Neural crest cell (in vitro differentiated cells): ENCODE results near the gene DNA2. TPM values are rescaled to one million over a fixed set of nuclear protein-coding genes. Genes with fewer than 3 reads are reported as not detected.

Experiments
- DNase-seq: peaks from one replicate; pipeline ENCODE4 v3.0.0; 2021; ENCODE audit warnings: low read depth, mixed read lengths, low spot score
- H3K27ac Mint-ChIP-seq: one replicate; pipeline ENCODE4 v1.8.0; 2021; ENCODE audit warnings: mild to moderate bottlenecking, mixed read lengths; ENCODE audit not compliant: unreplicated experiment
- H3K27me3 Mint-ChIP-seq: 2 replicates; pipeline ENCODE4 v1.8.0; 2021; ENCODE audit warnings: low read depth, mild to moderate bottlenecking, mixed read lengths
- H3K36me3 Mint-ChIP-seq: 2 replicates; pipeline ENCODE4 v1.8.0; 2021; ENCODE audit warnings: low read depth, mild to moderate bottlenecking, mixed read lengths
- H3K4me1 Mint-ChIP-seq: 2 replicates; pipeline ENCODE4 v1.8.0; 2021; ENCODE audit warnings: mixed read lengths
- H3K4me3 Mint-ChIP-seq: one replicate; pipeline ENCODE4 v1.8.0; 2021; ENCODE audit warnings: mild to moderate bottlenecking, mixed read lengths
- H3K9me3 Mint-ChIP-seq: 2 replicates; pipeline ENCODE4 v1.8.0; 2021; ENCODE audit warnings: mixed read lengths
- CTCF ChIP-seq: fragments of 200-600 bp; sonication (generic); conservative IDR thresholded peaks from 2 replicates; pipeline ENCODE4 v1.5.0; 2021; ENCODE audit warnings: antibody characterized with exemption, mild to moderate bottlenecking
- total RNA-seq: library from RNA; stranded (reverse); gene quantifications from 2 replicates; pipeline ENCODE4 v1.2.1, GENCODE V29; 2021

Gene DNA2
- total RNA-seq, 1 donor from 2014 or later = 44.6 TPM

DNA sequence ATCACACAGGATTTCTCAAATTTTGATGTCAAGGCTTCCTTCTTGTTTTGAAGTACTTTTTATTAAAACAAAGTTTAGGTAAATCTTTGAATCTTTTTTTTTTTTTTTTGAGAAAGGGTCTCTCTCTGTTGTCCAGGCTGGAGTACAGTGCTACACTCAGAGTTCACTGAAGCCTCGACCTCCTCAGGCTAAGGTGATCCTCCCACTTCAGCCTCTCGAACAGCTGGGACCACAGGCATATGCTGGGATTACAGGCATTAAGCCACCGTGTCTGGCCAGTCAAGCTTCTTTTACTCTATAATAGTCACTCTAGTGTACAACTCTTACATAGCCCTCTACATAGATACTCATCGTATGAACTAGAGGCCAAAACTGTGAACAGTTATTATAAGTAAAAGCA lies 68.1 kb downstream of the DNA2 start:
- Mint-ChIP-seq H3K4me1 (peaks cover 24% of the 10 kb centered on the region), H3K9me3 (no peaks in the 10 kb centered on the region), H3K27ac (no peak overlapping the region), H3K4me3 (no peak overlapping the region), H3K27me3 (no peaks in the 10 kb centered on the region), H3K36me3 (peaks cover 7% of the 10 kb centered on the region)
- no peak for TF ChIP-seq CTCF
- no peak for DNase-seq

DNA sequence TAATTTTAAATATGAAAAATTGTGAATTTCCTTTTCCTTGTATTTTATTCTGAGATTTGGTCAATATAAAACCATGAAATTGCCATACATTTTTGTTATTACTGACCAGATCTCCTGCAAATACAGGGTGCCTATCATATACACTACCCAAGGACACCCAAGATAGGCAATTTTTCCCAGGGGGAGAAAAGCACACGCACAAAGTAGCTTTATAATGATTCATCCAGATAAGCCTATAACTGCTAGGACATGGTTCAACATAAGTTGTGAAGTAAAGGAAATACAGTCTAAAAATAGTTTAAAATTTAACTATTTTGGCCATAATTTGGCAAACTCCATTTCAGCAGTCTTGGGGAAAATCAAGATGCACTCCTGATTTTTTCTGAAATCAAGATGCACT lies 69.5 kb downstream of the DNA2 start:
- Mint-ChIP-seq H3K36me3 (peaks cover 7% of the 10 kb centered on the region), H3K9me3 (no peaks in the 10 kb centered on the region), H3K27me3 (no peaks in the 10 kb centered on the region), H3K27ac (no peak overlapping the region), H3K4me1 (peaks cover 21% of the 10 kb centered on the region), H3K4me3 (peak overlapping the region; percentile 49)
- TF ChIP-seq CTCF = no peak
- DNase-seq = no peak

DNA sequence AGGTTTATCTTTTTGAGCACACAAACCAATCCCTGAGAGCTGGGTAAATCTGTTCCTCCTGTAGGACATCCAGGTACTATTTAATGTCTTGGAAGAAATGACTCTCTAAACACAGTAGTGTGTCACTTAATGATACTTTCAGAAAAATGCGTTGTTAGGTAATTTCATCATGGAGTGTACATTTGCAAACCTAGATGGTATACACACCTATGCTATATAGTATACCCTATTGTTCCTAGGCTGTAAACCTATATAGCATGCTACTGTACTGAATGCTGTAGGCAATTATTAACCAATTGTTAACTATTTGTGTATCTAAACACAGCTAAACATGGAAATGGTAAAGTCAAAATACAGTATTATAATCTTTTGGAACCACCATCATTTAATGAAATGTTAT lies 74.8 kb downstream of the DNA2 start:
- Mint-ChIP-seq H3K27ac (no peak overlapping the region), H3K27me3 (no peaks in the 10 kb centered on the region), H3K4me3 (no peak overlapping the region), H3K9me3 (no peaks in the 10 kb centered on the region), H3K4me1 (no peaks in the 10 kb centered on the region), H3K36me3 (peaks cover 16% of the 10 kb centered on the region)
- no peak for TF ChIP-seq CTCF
- DNase-seq = no peak

DNA sequence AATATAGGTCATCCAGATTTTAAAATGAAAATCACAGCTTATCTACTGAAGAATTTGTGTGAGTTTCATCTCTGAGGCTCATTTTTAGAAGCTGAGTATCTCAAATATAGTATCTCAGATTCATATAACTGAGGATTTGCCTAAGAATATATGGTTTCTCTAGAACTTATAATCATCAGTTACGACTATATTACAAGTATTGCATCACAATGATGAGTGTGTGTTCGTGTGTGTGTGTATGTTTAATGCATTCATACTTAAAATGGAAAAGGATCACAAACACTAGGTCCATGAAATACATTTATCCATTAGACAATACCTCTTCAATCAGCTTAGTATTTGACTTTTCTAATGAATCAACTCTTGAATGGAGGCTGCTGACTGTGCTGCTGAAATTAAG lies 86.0 kb downstream of the DNA2 start:
- Mint-ChIP-seq H3K9me3 (no peaks in the 10 kb centered on the region), H3K27me3 (no peaks in the 10 kb centered on the region), H3K4me1 (no peaks in the 10 kb centered on the region), H3K4me3 (no peak overlapping the region), H3K36me3 (peaks cover 16% of the 10 kb centered on the region), H3K27ac (no peak overlapping the region)
- DNase-seq = no peak
- TF ChIP-seq CTCF = no peak

DNA sequence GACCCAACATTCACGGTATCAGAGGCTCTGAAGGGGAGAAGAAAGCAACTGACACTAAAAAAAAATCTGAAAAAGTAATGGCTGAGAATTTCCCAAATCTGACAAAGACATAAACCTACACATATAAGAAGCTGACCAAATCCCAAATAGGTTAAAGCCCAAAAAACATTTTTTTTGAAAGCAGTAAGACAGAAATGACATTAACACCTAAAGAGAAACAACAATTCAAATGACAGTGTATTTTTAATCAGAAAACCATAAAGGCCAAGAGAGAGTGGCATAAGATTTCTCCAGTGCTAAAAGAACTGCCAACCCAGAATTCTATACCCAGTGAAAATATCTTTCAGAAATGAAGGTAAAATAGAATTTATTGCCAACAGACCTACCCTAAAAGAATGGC lies 100.2 kb downstream of the DNA2 start:
- H3K36me3 Mint-ChIP-seq = peaks cover 41% of the 10 kb centered on the region
- no peak overlapping the region for H3K27ac Mint-ChIP-seq
- no peak for DNase-seq
- H3K4me3 Mint-ChIP-seq = no peak overlapping the region
- H3K4me1 Mint-ChIP-seq = no peaks in the 10 kb centered on the region
- peaks cover 3% of the 10 kb centered on the region for H3K9me3 Mint-ChIP-seq
- no peak for TF ChIP-seq CTCF
- H3K27me3 Mint-ChIP-seq = no peaks in the 10 kb centered on the region

DNA sequence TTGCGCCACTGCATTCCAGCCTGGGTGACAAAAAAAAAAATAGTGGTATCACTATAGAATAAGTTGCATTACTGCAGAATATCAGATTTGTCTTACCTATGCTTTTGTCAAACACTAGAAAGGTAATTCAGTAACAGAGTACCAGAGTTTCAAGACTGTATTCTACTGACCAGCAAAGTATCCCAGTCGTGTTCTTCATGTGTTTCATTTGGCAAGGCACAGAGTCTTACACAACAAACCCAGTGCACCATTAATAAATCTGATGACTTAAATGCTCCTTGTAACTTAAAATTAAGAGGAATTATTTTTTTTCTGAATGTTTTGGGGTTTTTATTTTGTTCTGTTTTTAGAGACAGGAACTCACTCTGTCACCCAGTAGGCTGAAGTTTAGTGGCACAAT lies 104.7 kb downstream of the DNA2 start:
- TF ChIP-seq CTCF = no peak
- no peaks in the 10 kb centered on the region for H3K4me1 Mint-ChIP-seq
- H3K9me3 Mint-ChIP-seq = no peaks in the 10 kb centered on the region
- peaks cover 25% of the 10 kb centered on the region for H3K36me3 Mint-ChIP-seq
- no peak overlapping the region for H3K27ac Mint-ChIP-seq
- no peak overlapping the region for H3K4me3 Mint-ChIP-seq
- H3K27me3 Mint-ChIP-seq = no peaks in the 10 kb centered on the region
- no peak for DNase-seq
